NCI-H1417 treated with DMSO at 0.1 percent for 48 hours (cell line): ENCODE data around the gene ASTN1.

Experiments used
- DNase-seq: peaks from one replicate; lab custom pipeline; 2025; lab: John Stamatoyannopoulos, UW

Gene ASTN1

DNA sequence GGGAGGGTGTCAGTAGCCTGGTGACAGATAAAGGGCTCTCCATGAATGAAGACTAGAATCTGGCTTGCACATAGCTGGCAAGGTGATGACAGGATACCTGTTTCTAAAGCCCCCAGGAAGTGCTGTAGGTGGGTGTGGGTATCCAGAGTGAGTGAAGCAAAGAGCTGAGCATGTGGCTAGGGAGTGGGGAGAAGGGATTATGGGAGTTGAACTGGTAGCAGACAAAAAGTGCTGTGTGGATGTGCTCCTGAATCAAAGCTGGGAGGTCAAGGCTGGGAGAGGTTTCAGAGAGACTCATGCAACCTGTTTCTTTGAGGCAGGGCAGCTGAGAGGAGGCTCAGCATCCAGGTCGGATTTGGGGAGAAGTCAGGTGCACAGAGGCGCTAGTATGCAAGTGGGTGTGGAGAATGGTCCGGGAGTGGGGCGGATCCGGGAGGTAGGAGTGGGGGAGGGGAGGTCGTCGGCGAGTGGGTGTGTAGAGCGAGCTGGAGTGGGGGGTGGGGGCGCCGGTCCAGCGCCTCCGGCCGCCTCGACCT is 600 bp downstream of the ASTN1 start:
- no peak for DNase-seq

DNA sequence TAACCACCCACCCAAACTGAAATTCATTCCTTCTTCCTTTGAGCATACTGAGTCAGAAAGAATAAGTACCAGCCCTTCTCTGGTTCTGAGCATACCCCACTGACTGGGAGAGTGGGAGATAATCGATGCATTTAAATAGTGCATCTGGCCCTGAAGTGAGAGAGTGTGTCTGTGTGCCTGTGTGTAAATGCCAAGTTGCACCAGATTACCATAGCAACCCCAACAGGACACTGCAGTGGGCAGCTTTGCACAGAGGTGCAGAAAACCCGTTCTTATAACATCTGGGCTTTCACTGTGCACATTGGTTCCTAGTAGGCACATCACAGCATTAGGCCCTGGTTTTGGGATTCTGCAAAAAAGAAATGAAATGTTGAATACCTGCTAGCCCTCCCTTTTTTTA is 2.3 kb downstream of the ASTN1 start:
- no peak for DNase-seq

DNA sequence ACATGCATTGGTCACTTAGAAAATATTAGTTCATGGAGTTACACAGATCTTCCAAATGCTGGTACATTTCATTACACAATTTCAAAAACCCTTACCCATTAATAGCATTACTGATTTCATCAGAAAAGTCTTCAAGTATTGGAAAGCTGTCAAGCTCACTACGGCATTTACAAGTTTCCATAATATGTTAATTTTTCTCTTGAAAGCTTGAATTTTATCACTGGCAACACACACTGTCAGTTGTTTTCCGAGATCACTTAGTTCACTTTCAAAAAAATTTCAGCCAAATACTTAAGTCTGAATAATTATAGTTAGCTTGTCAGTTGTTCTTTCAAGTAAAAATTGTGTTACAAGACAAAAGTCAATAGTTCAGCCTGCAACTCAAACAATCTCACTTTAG is 18.0 kb downstream of the ASTN1 start:
- no peak for DNase-seq

DNA sequence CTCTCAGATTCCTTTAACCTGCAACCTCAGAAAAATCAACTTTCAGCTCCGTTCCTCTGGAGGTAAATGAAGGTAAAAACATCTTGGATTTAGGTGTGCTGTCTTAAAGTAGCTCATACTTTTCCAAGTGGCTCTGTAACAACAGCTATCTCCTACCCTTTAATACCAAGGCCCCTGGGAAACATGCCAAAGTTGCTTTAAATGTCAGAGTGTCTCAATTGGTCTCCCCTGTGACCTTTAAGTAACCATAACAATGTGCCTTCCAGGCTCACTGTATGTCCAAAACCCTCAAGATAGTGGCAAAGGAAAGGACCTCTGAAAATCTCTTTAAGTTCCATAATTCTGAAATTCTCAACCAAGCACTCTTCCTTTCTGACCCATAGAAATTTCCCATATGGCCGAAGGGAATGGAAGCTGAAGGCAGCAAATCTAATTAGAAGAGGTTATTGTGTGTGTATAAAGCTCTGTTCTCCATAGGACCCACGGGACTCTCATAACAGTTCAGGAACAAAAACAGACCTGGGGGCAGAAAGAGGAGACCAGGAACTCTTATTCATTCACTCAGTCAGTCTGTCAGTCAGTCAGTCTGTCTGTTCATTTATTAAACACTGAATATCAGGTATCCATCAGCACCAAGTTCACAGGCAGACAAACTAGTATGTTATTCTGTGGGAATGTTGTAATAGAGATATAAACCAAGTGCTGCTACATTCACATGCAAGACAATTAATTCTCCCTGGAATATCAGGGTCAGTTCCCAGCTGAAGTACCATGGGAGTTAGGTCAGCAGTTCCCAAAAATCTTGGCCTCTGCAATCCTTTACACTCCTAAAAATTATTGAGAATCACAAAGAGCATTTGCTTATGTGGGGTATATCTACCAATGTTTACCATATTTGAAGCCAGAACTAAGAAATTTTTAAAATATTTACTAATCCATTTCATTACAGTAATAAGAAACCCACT is 19.1 kb downstream of the ASTN1 start:
- no peak for DNase-seq

GRCh38 chr1:177142791-177143271 is 21.7 kb downstream of the ASTN1 start:
- no peak for DNase-seq

DNA sequence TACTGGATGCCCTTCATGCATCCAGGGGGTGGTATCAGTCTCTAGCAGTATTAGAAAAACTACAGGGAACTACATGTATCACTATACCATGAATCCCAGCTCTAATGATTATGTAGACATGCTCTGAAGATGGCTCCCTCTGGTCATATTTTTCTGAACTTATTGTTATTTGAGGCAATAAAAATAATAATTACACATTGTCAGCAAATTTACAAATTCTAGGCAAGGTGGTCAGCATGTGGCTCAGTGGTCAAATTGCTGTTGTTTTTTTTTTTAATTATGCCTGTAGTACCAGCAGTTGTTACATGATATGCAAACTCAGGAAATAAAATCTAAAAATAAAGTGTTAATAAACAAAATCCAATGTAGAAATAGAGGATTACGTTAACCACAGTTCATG is 22.5 kb downstream of the ASTN1 start:
- no peak for DNase-seq

- no peak for DNase-seq
These were observed 26.2 kb downstream of the ASTN1 start for GRCh38 chr1:177138347-177138746.

DNA sequence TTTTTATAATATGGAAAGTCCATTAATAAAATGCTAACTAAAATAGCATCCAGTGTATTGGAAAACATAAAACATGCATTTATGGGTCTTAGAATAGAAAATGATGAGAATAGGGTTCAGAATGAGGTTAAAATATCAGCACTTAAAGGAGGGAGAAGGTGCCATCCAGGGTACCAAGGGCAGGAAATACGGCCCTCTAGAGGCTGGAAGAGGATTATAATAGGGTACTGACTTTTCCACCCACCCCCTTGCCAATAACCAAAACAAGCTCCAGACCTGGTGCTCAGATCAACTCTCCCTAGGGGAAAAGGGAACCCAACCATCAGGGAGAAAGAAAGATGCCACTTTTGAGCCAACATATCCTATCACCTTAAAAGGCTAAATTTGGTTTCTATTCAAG is 26.7 kb downstream of the ASTN1 start:
- DNase-seq: no peak

- no peak for DNase-seq
These were observed 29.3 kb downstream of the ASTN1 start for GRCh38 chr1:177135250-177135649.

DNA sequence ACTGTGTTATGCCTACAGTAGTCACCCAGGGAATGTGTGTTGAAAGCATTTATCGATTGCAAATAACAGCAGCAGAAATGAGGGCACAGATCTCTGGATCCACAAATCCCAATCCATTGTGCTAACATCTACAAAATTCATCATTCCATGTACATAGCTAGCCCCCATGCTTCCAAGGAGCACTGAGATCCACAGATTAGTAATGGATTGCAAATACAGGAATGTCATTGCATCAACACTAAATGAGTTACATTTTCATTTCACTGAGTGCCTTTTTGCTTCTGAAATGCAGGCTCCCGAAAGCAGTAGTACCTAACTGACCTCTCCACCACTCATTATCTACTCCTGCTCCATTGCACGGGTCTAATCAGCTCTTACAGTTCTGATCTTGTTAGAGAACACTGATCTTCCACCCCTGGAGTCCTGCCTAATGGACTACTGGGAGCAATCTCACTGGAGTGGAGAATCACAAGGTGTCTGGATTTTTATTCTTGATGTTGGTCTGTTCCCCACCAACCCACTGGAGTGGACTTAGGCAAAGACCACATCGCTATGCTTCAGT is 30.5 kb downstream of the ASTN1 start:
- DNase-seq: no peak

DNA sequence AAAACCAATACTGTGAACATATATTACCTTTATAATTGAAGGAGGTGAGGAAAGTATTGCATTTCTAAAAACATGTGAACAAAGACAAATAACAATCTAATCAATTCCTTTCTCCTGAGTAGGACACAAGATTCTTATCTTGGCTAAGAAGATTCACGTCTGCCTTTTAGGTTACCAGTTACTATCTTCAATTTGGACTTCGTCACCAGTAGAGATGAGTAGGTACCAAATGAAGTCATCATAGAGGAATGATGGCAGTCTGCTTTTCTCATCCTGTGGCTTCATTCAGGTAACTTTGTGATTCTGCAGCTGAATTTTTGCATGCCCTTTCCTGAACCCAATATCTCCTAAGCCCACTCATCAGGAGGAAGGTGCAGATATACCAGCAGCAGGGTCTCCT is 32.4 kb downstream of the ASTN1 start:
- DNase-seq: no peak

DNA sequence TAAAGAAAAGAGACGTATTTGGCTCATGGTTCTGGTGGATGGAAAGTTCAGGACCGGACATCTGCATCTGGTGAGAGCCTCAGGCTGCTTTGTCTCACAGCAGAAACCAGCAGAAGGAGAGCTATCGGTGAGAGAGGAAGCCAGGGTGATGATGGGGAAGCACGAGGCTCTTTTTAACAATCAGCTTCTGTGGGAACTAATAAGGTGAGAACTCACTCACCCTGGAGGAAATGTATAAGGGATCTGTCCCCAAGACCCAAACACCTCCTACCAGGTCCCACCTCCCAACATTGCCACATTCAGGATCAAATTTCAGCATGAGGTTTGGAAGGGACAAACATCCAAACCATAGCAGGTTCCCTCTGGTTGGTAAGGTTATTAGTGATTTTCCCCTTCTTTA is 32.8 kb downstream of the ASTN1 start:
- no peak for DNase-seq

GRCh38 chr1:177130451-177130945 is 34.0 kb downstream of the ASTN1 start:
- no peak for DNase-seq

DNA sequence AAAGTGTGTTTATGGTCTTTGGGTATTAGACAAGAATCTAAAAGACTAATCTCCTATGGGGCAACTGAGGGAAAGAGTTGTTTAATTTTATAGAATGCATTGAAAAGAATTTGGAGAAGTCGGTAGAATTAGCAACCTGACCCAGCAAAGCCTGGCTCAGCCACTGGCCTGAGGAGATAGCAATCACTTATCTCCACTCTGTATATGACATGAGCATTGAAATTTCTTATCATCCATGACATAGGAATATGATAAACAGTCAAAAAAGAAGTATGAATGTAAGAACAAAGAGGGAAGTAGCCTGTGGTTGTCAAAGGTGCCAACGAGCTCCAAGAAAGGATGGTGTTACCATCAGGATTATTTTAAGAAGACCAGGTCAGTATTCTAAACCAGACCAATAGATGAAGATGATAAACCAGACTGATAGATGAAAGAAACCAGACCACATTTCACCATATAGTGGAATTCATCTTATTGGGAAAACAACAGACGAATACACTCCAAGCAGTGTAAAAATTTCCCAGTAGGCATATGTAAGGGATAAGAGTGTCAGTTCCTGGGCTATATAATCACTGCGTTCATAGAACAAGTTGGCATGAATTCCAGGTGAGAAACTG is 35.7 kb downstream of the ASTN1 start:
- DNase-seq: no peak

GRCh38 chr1:177126267-177126666 is 38.2 kb downstream of the ASTN1 start:
- no peak for DNase-seq

GRCh38 chr1:177124577-177125278 is 39.8 kb downstream of the ASTN1 start:
- DNase-seq: no peak

- no peak for DNase-seq
These were observed 41.9 kb downstream of the ASTN1 start for GRCh38 chr1:177122461-177123251.

DNA sequence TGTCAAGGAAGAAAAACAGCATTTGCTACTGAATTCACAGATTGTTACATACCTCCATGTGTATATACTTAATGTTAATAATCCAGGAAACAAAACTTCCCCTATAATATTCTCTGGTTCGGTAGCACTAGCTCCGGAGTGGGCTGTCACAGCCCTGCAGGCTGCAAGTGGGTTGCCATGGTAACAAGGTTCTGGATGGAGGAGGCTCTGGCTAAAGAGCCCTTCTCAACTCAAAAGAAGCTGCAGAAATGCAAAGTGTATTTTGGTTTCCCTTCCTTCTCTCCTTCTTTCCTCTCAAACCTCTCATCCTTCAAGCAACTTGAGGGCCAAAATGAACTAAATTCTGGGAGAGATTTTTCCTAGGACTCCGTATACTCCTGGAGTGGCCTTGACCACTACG is 45.2 kb downstream of the ASTN1 start:
- no peak for DNase-seq

DNA sequence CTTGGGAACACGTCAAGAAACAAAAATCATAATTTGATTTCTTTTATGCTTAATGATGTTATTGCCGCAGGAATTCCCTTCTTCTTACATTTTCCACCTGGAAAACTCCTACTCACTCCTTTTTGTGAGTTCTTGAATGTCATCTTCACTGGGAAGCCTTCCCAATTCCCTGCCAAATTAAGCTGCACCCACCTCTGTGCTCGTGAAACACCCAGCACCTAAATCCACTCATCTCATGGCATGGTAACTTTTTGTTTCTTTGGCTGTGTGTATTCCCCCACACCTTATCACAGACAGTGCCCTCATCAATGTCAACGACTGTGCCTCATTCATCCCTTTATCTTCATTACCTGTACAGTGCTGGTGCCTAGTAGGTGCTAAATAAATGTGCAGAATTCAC is 45.6 kb downstream of the ASTN1 start:
- no peak for DNase-seq

- DNase-seq: no peak
These were observed 47.6 kb downstream of the ASTN1 start for GRCh38 chr1:177116941-177117340.
